Activated CD4-positive, alpha-beta T cell treated with anti-CD3 and anti-CD28 coated beads for 4 hours (primary cell): ENCODE results near the gene PLGRKT.
"Not testable (repeated sequence)": the region's sequence is repeated elsewhere in the genome, so short reads cannot be mapped to it uniquely, and the experiment has no call there.

Experiments used
- DNase-seq, 2 donors: peaks; one replicate each; pipeline ENCODE4 v3.0.0-alpha.2; 2020

The PLGRKT gene

GRCh38 chr9:5375091-5375490, 62.6 kb downstream of the PLGRKT start:
- no peak for DNase-seq

GRCh38 chr9:5364294-5365024, 73.3 kb downstream of the PLGRKT start:
- DNase-seq = no peak

- no peak for DNase-seq
These were observed 76.3 kb downstream of the PLGRKT start for GRCh38 chr9:5361326-5362010.

- DNase-seq = no peak
These were observed 77.4 kb downstream of the PLGRKT start for GRCh38 chr9:5360341-5360740.

GRCh38 chr9:5357431-5358105, 80.2 kb downstream of the PLGRKT start:
- DNase-seq = no peak

- no peak for DNase-seq
These were observed 81.9 kb downstream of the PLGRKT start for GRCh38 chr9:5355817-5356216.

- no peak for DNase-seq
These were observed 82.5 kb downstream of the PLGRKT start for GRCh38 chr9:5355226-5355625.

GRCh38 chr9:5354184-5354583, 83.5 kb downstream of the PLGRKT start:
- no peak for DNase-seq

DNA sequence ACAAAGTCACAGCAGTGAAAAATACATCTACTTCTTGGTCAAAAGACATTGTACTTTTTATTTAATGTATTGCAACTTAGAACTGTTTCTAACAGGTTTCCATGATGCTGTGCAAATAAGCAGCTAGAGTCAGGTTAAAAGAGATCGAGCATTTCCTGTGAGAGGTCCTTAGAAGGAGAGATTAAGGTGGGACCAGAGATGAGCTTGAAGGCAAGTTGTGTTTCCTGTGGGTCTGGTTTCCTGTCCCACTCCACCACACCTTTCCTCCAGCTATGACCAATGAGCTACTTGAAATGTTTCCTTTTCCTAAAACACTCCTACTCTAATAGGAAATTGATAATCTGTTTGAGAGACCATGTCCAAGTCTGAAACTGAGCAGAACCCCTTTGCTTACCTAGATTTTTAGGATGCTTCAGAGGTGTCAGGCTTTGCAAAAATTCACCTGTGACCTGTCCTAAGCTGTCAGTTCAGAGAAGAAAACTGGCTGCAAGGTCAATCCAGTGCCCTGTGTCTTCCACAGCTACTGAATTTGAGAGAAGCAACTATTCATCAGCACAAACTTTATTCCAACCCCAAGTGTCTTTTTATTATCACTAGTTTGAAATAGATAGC, 85.0 kb downstream of the PLGRKT start:
- DNase-seq = no peak

DNA sequence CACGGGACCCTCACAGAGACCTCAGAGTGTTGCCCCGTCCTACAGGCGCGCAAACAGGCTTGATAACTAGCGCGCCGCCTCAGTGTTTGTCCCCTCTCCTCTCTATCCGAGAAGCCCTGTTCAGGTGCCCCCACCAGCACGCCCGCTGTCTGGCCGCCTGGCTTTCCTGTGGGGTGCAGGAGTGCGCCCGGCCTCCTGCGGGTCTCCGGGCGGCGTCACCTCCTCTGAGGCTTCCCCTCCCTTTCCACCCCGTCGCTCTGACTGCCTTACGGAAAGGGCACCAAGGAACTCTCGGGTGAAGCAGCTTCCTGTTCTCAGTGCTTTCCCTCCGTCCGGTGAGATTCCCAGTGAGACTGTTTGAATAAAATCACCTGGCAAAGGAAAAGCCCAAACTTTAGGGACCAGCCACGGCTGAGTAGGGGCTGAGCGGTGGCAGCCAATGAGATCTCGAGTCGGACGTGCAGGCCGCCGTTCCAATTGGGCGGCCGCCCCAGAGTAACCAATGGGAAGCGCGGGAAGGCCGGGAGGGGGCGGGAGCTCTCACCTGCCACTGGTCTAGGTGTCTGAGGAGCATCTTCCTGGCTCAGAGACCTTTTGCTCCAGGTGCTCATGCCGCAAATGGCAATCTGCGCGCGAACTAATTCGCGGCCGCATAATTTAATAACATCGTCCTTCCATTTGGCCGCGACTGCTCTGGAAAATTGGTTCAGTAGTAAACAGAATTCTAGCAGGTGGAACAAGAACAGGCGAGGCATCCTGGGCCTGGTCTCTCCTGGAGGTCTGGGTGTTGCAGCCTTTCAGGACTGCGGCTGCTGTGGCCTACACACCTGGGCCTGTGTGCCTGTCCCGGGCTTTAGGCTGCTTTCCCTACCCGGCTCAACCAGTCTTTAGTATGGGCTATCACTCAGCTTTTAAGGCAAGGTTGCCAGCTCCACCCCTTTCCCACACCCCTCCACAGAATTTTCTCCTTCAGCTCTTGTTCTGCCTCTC, 98.4 kb downstream of the PLGRKT start, which contains the start of gene RLN1:
Gene RLN1, minus strand, starts transcription at position 885 of the 990 bp plus-strand sequence. Its CDS starts 130 bp downstream, at position 755.
- peak; percentile 14 for DNase-seq

DNA sequence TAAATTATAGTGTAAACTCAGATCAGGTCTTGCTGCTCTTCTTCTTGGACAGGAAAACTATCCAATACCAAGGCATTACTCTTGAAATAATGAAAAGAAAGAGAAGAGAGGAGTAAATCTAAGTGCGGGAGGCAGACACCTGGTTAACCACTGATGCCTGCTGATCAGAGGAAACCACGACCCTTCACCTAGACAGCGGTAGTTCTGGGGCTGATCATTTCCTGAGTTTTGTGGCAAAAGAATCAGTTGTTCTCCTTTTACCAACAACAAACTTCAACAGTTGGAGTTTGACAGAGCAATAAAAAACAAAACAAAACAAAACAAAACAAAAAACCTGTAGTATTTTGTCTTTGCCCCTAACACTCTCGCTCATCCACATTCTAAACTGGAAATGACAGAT, 101.0 kb downstream of the PLGRKT start:
- peak; percentile 5 to 8 for DNase-seq

DNA sequence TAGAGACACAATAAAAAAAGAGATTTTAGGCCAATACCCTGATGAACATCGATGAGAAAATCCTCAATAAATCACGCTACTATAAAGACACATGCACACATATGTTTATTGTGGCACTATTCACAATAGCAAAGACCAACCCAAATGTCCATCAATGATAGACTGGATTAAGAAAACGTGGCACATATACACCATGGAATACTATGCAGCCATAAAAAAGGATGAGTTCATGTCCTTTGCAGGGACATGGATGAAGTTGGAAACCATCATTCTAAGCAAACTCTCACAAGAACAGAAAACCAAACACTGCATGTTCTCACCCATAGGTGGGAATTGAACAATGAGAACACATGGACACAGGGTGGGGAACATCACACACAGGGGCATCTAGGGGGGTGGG, 106.4 kb downstream of the PLGRKT start:
- not testable (repeated sequence) for DNase-seq

DNA sequence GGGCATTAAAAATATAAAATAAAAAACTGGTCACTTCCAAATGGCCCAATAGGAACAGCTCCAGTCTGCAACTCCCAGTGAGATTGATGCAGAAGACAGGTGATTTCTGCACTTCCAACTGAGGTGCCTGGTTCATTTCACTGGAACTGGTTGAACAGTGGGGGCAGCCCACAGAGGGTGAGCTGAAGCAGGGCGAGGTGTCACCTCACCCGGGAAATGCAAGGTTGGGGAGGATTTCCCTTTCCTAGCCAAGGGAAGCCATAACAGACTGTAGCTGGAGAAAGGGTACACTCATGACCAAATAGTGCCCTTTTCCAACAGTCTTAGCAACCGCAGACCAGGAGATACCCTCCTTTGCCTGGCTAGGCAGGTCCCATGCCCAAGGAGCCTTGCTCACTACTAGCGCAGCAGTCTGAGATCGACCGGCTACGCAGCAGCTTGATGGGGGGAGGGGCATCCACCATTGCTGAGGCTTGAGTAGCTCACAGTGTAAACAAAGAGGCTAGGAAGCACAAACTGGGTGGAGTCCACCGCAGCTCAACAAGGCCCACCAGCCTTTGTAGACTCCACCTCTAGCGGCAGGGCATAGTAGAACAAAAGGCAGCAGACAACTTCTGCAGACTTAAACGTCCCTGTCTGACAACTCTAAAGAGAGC, 110.7 kb downstream of the PLGRKT start:
- DNase-seq = no peak

GRCh38 chr9:5326187-5326586, 111.5 kb downstream of the PLGRKT start:
- DNase-seq = no peak

DNA sequence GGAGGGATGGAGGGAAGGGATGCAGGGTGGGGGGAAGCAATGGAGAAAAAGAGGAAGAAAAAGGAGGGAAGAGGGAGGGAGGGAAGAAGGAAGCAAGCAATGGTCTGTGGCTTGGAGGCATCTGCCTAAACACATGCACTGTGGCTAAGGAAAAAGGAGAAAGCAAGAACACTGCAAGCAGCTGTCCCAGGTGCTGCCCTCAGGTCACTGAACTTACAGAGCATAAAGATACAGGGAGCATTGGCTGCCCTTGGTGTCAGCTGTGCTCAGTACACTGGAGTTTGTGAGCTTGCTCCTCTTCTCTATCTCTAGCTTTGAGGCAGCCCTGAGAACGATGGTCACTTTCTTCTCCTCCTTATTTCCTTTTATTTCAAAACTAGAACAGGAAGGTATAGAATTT, 116.1 kb downstream of the PLGRKT start:
- DNase-seq = not testable (repeated sequence)

DNA sequence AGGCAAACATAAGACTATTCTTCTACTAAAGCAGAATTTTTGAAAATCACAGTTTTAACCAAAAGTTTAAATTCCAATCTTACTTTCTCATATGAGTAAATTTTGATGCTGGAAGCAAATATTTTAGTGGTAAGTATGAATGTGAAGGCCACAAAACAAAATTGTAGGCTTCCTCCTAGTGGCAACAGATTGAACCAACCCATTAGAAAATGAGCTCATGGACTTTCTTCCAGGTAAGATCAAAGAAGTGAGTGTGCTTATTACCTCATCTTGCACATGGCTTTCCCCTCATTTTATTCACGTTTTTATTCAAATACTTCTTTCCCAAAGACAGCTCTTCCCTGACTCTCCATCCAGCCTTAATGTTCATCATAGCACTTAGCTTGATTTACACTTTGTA, 116.7 kb downstream of the PLGRKT start:
- no peak for DNase-seq

- DNase-seq = not testable (repeated sequence)
These were observed 121.3 kb downstream of the PLGRKT start for GRCh38 chr9:5316406-5316805.

- no peak for DNase-seq
These were observed 122.4 kb downstream of the PLGRKT start for GRCh38 chr9:5315187-5315923.

DNA sequence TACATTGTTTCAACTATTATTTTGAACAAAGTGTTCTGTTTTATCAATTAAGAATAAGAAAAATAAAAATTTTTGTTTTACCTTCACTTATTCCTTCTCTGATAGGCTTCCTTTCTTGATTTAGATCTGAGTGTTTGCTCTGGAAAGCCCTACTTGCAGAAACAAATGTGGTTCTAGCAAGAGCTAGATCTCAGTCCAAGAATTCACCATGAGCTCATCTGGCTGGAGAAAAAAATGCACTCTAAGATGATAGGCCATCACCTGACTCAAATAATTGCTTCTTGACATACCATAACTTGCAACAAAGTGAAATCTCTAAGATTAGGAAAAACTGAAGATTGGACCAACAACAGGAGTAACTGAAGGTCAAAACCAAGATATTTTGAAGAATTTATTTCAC, 126.9 kb downstream of the PLGRKT start:
- no peak for DNase-seq
